A549 treated with AZD9567 at 1 μM for 4 hours (cell line): ENCODE data around the gene CD70. TPM values are rescaled to one million over a fixed set of nuclear protein-coding genes. Genes with fewer than 3 reads are reported as not detected.

Experiments used
- total RNA-seq: library from RNA; stranded (reverse); fragments of 200-300 nt; extraction: Qiagen RNA extraction; gene quantifications from 5 replicates; pipeline ENCODE4 v1.2.3, GENCODE V29; 2022; ENCODE audit not compliant: insufficient read depth

Gene CD70, protein sequence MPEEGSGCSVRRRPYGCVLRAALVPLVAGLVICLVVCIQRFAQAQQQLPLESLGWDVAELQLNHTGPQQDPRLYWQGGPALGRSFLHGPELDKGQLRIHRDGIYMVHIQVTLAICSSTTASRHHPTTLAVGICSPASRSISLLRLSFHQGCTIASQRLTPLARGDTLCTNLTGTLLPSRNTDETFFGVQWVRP
- total RNA-seq, result 8.4 to 24.7 TPM (median 19.9 TPM) in 5 replicates

GRCh38 chr19:6590827-6591319 lies at the start of gene CD70:
CD70 (minus strand) TSS chr19:6591150; CDS start chr19:6591002, 148 bp downstream.

Other genes with a start within 250 kb of the CD70 start
- gene CLPP, start 229.6 kb downstream of the CD70 start, total RNA-seq, result 44.4 to 67.8 TPM (median 64.3 TPM) in 5 replicates
- gene ALKBH7, start 218.4 kb downstream of the CD70 start, total RNA-seq, result 24.2 to 39.3 TPM (median 36.1 TPM) in 5 replicates
- gene PSPN, start 215.2 kb downstream of the CD70 start, total RNA-seq, result 0.67 to 0.97 TPM (median 0.83 TPM) in 5 replicates
- 50.9 to 58.1 TPM (median 55.8 TPM) in 5 replicates for gene GTF2F1, start 198.0 kb downstream of the CD70 start, total RNA-seq
- 194 to 216 TPM (median 210 TPM) in 5 replicates for gene KHSRP, start 166.3 kb downstream of the CD70 start, total RNA-seq
- gene SLC25A41, start 157.4 kb downstream of the CD70 start, total RNA-seq, result 0.05 to 0.13 TPM (median 0.10 TPM) in 4 of 5 replicates, not detected in the other
- 9.9 to 18.9 TPM (median 18.1 TPM) in 5 replicates for gene SLC25A23, start 131.4 kb downstream of the CD70 start, total RNA-seq
- gene CRB3, start 126.9 kb downstream of the CD70 start, total RNA-seq, result 2.9 to 4.1 TPM (median 3.6 TPM) in 5 replicates
- gene DENND1C, start 109.4 kb downstream of the CD70 start, total RNA-seq, result 0.14 to 0.31 TPM (median 0.26 TPM) in 4 of 5 replicates, not detected in the other
- 2.3 to 6.7 TPM (median 6.5 TPM) in 5 replicates for gene TUBB4A, start 88.8 kb downstream of the CD70 start, total RNA-seq
- gene TNFSF9, start 60.1 kb downstream of the CD70 start, total RNA-seq, result 3.7 to 5.9 TPM (median 4.7 TPM) in 5 replicates
- 0.08 to 0.16 TPM (median 0.10 TPM) in 4 of 5 replicates, not detected in the other for gene TNFSF14, start 79.0 kb upstream of the CD70 start, total RNA-seq
- gene C3, start 129.5 kb upstream of the CD70 start, total RNA-seq, result 41.2 to 89.5 TPM (median 46.8 TPM) in 5 replicates
- 31.1 to 44.6 TPM (median 39.3 TPM) in 5 replicates for gene GPR108, start 146.4 kb upstream of the CD70 start, total RNA-seq
- 65.7 to 80.0 TPM (median 78.3 TPM) in 5 replicates for gene TRIP10, start 148.5 kb upstream of the CD70 start, total RNA-seq
- gene SH2D3A, start 176.3 kb upstream of the CD70 start, total RNA-seq, result 14.9 to 18.5 TPM (median 17.1 TPM) in 5 replicates
- gene VAV1, start 181.6 kb upstream of the CD70 start, total RNA-seq, result 6.4 to 9.3 TPM (median 7.3 TPM) in 5 replicates